Esophagus muscularis mucosa (tissue), 4 donors: ENCODE data around the gene HOMER3.

Experiments
- EP300 ChIP-seq: sonication (generic); formaldehyde crosslinking; IDR thresholded peaks from one replicate; pipeline ENCODE4 v1.6.1; 2017; ENCODE audit warnings: antibody characterized with exemption
- POLR2AphosphoS5 ChIP-seq, 2 donors: sonication (generic); formaldehyde crosslinking; IDR thresholded peaks; one replicate each; pipeline ENCODE4 v1.6.1; 2017; ENCODE audit warnings: antibody characterized with exemption in 2 of 2
- TF ChIP-seq, protein P1 (sequence below), 3 experiments: fragments of 200-600 bp in 2 of 3; fragments of 450-650 bp in 1 of 3; sonication (generic) in 2 of 3; IDR thresholded peaks; one replicate each; pipeline ENCODE4 v1.5.1; 2017 to 2019; ENCODE audit warnings: antibody characterized with exemption in 3 of 3, mild to moderate bottlenecking in 2 of 3, moderate library complexity in 1 of 3

DNA sequence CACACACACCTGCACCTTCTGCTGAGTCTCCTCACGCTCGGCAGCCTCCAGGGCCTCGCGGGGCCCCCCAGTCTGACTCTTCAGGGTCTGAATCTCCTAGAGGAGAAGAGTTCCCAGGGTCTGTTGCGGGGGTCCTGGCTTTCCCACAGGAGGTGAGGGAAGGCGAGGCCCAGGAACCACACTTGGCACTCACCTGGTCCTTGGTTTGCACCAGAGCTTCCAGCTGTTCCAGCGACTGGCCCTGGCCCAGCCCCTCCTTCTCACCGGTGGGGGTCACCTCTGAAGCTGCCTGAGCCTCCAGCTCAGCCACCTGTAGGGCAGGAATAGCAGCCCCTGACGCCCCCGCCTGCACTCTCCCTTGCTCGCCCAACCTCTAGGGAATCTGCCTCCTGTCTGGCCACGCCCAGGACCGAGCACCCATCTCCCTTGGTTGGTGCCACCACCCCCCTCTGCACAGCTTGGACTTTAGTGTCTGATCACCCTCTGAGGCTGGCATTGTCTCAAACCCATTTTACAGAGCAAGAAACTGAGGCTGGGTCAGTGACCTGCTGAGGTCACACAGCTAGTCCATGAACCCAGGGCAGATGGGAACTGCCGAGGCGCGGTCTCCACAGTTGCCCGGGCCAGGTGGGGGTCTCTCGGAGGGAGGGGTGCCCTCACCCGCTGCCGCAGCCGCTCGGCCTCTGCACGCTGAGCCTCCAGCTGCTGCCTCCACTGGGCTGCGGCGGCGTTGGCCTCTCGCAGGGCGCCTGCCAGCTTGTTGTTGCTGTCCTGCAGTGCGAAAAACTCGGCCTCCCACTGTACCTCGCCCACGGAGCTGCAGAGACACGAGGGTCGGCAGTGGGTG, 9.5 kb downstream of the HOMER3 start:
- TF ChIP-seq, protein P1, sequence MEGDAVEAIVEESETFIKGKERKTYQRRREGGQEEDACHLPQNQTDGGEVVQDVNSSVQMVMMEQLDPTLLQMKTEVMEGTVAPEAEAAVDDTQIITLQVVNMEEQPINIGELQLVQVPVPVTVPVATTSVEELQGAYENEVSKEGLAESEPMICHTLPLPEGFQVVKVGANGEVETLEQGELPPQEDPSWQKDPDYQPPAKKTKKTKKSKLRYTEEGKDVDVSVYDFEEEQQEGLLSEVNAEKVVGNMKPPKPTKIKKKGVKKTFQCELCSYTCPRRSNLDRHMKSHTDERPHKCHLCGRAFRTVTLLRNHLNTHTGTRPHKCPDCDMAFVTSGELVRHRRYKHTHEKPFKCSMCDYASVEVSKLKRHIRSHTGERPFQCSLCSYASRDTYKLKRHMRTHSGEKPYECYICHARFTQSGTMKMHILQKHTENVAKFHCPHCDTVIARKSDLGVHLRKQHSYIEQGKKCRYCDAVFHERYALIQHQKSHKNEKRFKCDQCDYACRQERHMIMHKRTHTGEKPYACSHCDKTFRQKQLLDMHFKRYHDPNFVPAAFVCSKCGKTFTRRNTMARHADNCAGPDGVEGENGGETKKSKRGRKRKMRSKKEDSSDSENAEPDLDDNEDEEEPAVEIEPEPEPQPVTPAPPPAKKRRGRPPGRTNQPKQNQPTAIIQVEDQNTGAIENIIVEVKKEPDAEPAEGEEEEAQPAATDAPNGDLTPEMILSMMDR (IDR thresholded peaks at IDR 0.05) = no peak
- TF ChIP-seq POLR2AphosphoS5 (IDR thresholded peaks at IDR 0.05) (no peak), EP300 (no peak)
